GM19438 (cell line): ENCODE data around the gene NYNRIN.

Experiments used
- ATAC-seq: cut with Tn5 transposase; IDR thresholded peaks from one replicate; pipeline ENCODE4 v1.9.1; 2021; ENCODE audit warnings: low read depth; ENCODE audit not compliant: unreplicated experiment

Gene NYNRIN

GRCh38 chr14:24389226-24389848 is 9.5 kb upstream of the NYNRIN start:
- ATAC-seq = no peak

GRCh38 chr14:24390701-24391468 is 7.9 kb upstream of the NYNRIN start:
- no peak for ATAC-seq

- ATAC-seq = no peak
Measured at GRCh38 chr14:24392325-24393091, 6.3 kb upstream of the NYNRIN start.

GRCh38 chr14:24394275-24394674 is 4.5 kb upstream of the NYNRIN start:
- no peak for ATAC-seq

- no peak for ATAC-seq
Measured at GRCh38 chr14:24395609-24396582, 2.9 kb upstream of the NYNRIN start.

GRCh38 chr14:24397639-24398292 is 1.0 kb upstream of the NYNRIN start:
- ATAC-seq = no peak

- ATAC-seq = no peak
Measured at GRCh38 chr14:24398293-24398652, 530 bp upstream of the NYNRIN start.

- ATAC-seq = no peak
Measured at GRCh38 chr14:24399447-24399822, 632 bp downstream of the NYNRIN start.

- ATAC-seq = no peak
Measured at GRCh38 chr14:24399999-24400718, 1.4 kb downstream of the NYNRIN start.

- no peak for ATAC-seq
Measured at GRCh38 chr14:24401810-24402702, 3.3 kb downstream of the NYNRIN start.

- no peak for ATAC-seq
Measured at GRCh38 chr14:24403294-24403998, 4.6 kb downstream of the NYNRIN start.

- ATAC-seq = no peak
Measured at GRCh38 chr14:24404814-24405213, 6.0 kb downstream of the NYNRIN start.

GRCh38 chr14:24406416-24406815 is 7.6 kb downstream of the NYNRIN start:
- ATAC-seq = no peak

- no peak for ATAC-seq
Measured at GRCh38 chr14:24407608-24408325, 9.0 kb downstream of the NYNRIN start.

GRCh38 chr14:24408764-24409163 is 10.0 kb downstream of the NYNRIN start:
- no peak for ATAC-seq

GRCh38 chr14:24409192-24409591 is 10.4 kb downstream of the NYNRIN start:
- no peak for ATAC-seq

GRCh38 chr14:24409956-24410355 is 11.2 kb downstream of the NYNRIN start:
- no peak for ATAC-seq
